Natural killer cell treated with Interleukin-12 subunit alpha and Interleukin-12 subunit beta and Interleukin-15 and Interleukin-18, amount 100 ng/mL, for 72 hours (primary cell): Measurements from ENCODE around the gene ENC1. TPM values are rescaled to one million over a fixed set of nuclear protein-coding genes. Genes with fewer than 3 reads are reported as not detected.
"Not testable (repeated sequence)": the region's sequence is repeated elsewhere in the genome, so short reads cannot be mapped to it uniquely, and the experiment has no call there.

Source experiments
- ATAC-seq, 2 donors: fragments of 150-1000 bp; cut with Tn5 transposase in 1 of 2; sonication (Bioruptor Pico), chemical (Tn5 transposase) in 1 of 2; 2 replicates each; pipeline ENCODE4 v1.10.0; 2021
- DNase-seq: peaks from one replicate; pipeline ENCODE4 v3.0.0; 2022; ENCODE audit warnings: low spot score
- H3K27ac Mint-ChIP-seq, 2 donors: 1 replicate in 1 of 2; 2 replicates in 1 of 2; pipeline ENCODE4 v1.8.0; 2022; ENCODE audit warnings: mixed read lengths in 2 of 2, mild to moderate bottlenecking in 1 of 2, moderate library complexity in 1 of 2
- H3K27me3 Mint-ChIP-seq, 2 donors: 1 replicate in 1 of 2; 2 replicates in 1 of 2; pipeline ENCODE4 v1.8.0; 2022; ENCODE audit warnings: mixed read lengths in 2 of 2
- H3K36me3 Mint-ChIP-seq: one replicate; pipeline ENCODE4 v1.8.0; 2022; ENCODE audit warnings: mixed read lengths
- H3K4me1 Mint-ChIP-seq, 2 donors: 1 replicate in 1 of 2; 2 replicates in 1 of 2; pipeline ENCODE4 v1.8.0; 2022; ENCODE audit warnings: low read depth in 2 of 2, mixed read lengths in 2 of 2, mild to moderate bottlenecking in 1 of 2
- H3K4me3 Mint-ChIP-seq: one replicate; pipeline ENCODE4 v1.8.0; 2022; ENCODE audit warnings: mixed read lengths
- H3K9me3 Mint-ChIP-seq: 2 replicates; pipeline ENCODE4 v1.8.0; 2022; ENCODE audit warnings: mixed read lengths
- total RNA-seq, 2 donors: library from RNA; stranded (reverse); gene quantifications; one replicate each; pipeline ENCODE4 v1.2.3, GENCODE V29; 2022

Gene ENC1
- 1 to 10 TPM; 6.3 to 6.9 TPM for total RNA-seq

- no peaks in the 10 kb centered on the region for H3K9me3 Mint-ChIP-seq
- H3K4me3 Mint-ChIP-seq, result peak within 1 kb of the TSS; percentile 89
- ATAC-seq, result peak; percentile 91 to 94
- peak; percentile 87 for DNase-seq
- H3K27me3 Mint-ChIP-seq, result peaks cover 0 to 2% of the 10 kb centered on the region in 2 donors
- peaks cover 37 to 47% of the 10 kb centered on the region in 2 donors for H3K4me1 Mint-ChIP-seq
- peak within 1 kb of the TSS; percentile 32 to 59 for H3K27ac Mint-ChIP-seq
- no peaks in the 10 kb centered on the region for H3K36me3 Mint-ChIP-seq
Observed at GRCh38 chr5:74640450-74640953, at the start of gene ENC1. ENC1 (minus strand) TSS chr5:74640728; CDS start chr5:74636485, 4,243 bp downstream.

- H3K27me3 Mint-ChIP-seq, result no peaks in the 10 kb centered on the region
- H3K4me3 Mint-ChIP-seq, result peak overlapping the region; percentile 99
- no peak for DNase-seq
- H3K4me1 Mint-ChIP-seq, result peaks cover 17% of the 10 kb centered on the region in 2 donors
- no peak overlapping the region for H3K27ac Mint-ChIP-seq
- H3K9me3 Mint-ChIP-seq, result no peaks in the 10 kb centered on the region
- peaks cover 15% of the 10 kb centered on the region for H3K36me3 Mint-ChIP-seq
- no peak for ATAC-seq
Observed at GRCh38 chr5:74686962-74687751, 46.6 kb upstream of the ENC1 start.

GRCh38 chr5:74685979-74686631 is 45.6 kb upstream of the ENC1 start:
- Mint-ChIP-seq H3K27ac (peak overlapping the region; percentile 84 to 85), H3K9me3 (no peaks in the 10 kb centered on the region), H3K4me1 (peaks cover 17% of the 10 kb centered on the region in 2 donors), H3K27me3 (peaks cover 0 to 8% of the 10 kb centered on the region in 2 donors), H3K36me3 (peaks cover 15% of the 10 kb centered on the region), H3K4me3 (peak overlapping the region; percentile 99)
- DNase-seq (no peak), ATAC-seq (peak in 1 of 2 donors; percentile 19)

- peak within 1 kb of the TSS; percentile 84 to 85 for H3K27ac Mint-ChIP-seq
- ATAC-seq (peak; percentile 98), DNase-seq (peak; percentile 93)
- peaks cover 17% of the 10 kb centered on the region in 2 donors for H3K4me1 Mint-ChIP-seq
- H3K9me3 Mint-ChIP-seq, result no peaks in the 10 kb centered on the region
- H3K27me3 Mint-ChIP-seq, result peaks cover 4 to 13% of the 10 kb centered on the region in 2 donors
- peak within 1 kb of the TSS; percentile 99 for H3K4me3 Mint-ChIP-seq
- H3K36me3 Mint-ChIP-seq, result peaks cover 10% of the 10 kb centered on the region
Observed at GRCh38 chr5:74684900-74685851, 44.6 kb upstream of the ENC1 start, which contains the start of gene HEXB. HEXB (plus strand) TSS chr5:74685233; CDS start chr5:74685261, 28 bp downstream.

- Mint-ChIP-seq H3K4me3 (no peak overlapping the region), H3K36me3 (no peaks in the 10 kb centered on the region), H3K4me1 (no peaks in the 10 kb centered on the region), H3K9me3 (no peaks in the 10 kb centered on the region), H3K27ac (no peak overlapping the region), H3K27me3 (peaks cover 17 to 42% of the 10 kb centered on the region in 2 donors)
- ATAC-seq (no peak), DNase-seq (no peak)
Observed at GRCh38 chr5:74679966-74680365, 39.4 kb upstream of the ENC1 start.

- H3K4me1 Mint-ChIP-seq, ATAC-seq, H3K36me3 Mint-ChIP-seq, H3K9me3 Mint-ChIP-seq, DNase-seq, H3K4me3 Mint-ChIP-seq, H3K27ac Mint-ChIP-seq: not testable (repeated sequence)
- peaks cover 17 to 45% of the 10 kb centered on the region in 2 donors for H3K27me3 Mint-ChIP-seq
Observed at GRCh38 chr5:74679300-74679699, 38.8 kb upstream of the ENC1 start.

GRCh38 chr5:74678123-74678522 is 37.6 kb upstream of the ENC1 start:
- peaks cover 22 to 51% of the 10 kb centered on the region in 2 donors for H3K27me3 Mint-ChIP-seq
- not testable (repeated sequence) for H3K4me3 Mint-ChIP-seq, H3K27ac Mint-ChIP-seq, H3K4me1 Mint-ChIP-seq, ATAC-seq, DNase-seq, H3K36me3 Mint-ChIP-seq, H3K9me3 Mint-ChIP-seq

- DNase-seq, H3K9me3 Mint-ChIP-seq, H3K27ac Mint-ChIP-seq, H3K4me1 Mint-ChIP-seq, ATAC-seq, H3K36me3 Mint-ChIP-seq, H3K4me3 Mint-ChIP-seq: not testable (repeated sequence)
- H3K27me3 Mint-ChIP-seq, result peaks cover 31 to 56% of the 10 kb centered on the region in 2 donors
Observed at GRCh38 chr5:74676466-74676865, 35.9 kb upstream of the ENC1 start.

GRCh38 chr5:74673011-74673790 is 32.7 kb upstream of the ENC1 start:
- H3K9me3 Mint-ChIP-seq, result no peaks in the 10 kb centered on the region
- ATAC-seq (no peak), DNase-seq (no peak)
- H3K4me1 Mint-ChIP-seq, result no peaks in the 10 kb centered on the region
- H3K4me3 Mint-ChIP-seq, result no peak overlapping the region
- H3K27me3 Mint-ChIP-seq, result peaks cover 18 to 29% of the 10 kb centered on the region in 2 donors
- no peak overlapping the region for H3K27ac Mint-ChIP-seq
- H3K36me3 Mint-ChIP-seq, result no peaks in the 10 kb centered on the region

- Mint-ChIP-seq H3K4me3 (no peak overlapping the region), H3K27ac (no peak overlapping the region), H3K4me1 (no peaks in the 10 kb centered on the region), H3K36me3 (no peaks in the 10 kb centered on the region), H3K9me3 (no peaks in the 10 kb centered on the region), H3K27me3 (peaks cover 18 to 29% of the 10 kb centered on the region in 2 donors)
- no peak for ATAC-seq
- DNase-seq, result no peak
Observed at GRCh38 chr5:74672215-74672877, 31.8 kb upstream of the ENC1 start.

- no peaks in the 10 kb centered on the region for H3K9me3 Mint-ChIP-seq
- ATAC-seq (no peak), DNase-seq (no peak)
- peaks cover 15 to 25% of the 10 kb centered on the region in 2 donors for H3K27me3 Mint-ChIP-seq
- H3K4me3 Mint-ChIP-seq, result no peak overlapping the region
- no peaks in the 10 kb centered on the region for H3K4me1 Mint-ChIP-seq
- no peak overlapping the region for H3K27ac Mint-ChIP-seq
- no peaks in the 10 kb centered on the region for H3K36me3 Mint-ChIP-seq
Observed at GRCh38 chr5:74670396-74671038, 30.0 kb upstream of the ENC1 start.

- Mint-ChIP-seq H3K27ac (no peak overlapping the region), H3K36me3 (no peaks in the 10 kb centered on the region), H3K4me1 (no peaks in the 10 kb centered on the region), H3K9me3 (no peaks in the 10 kb centered on the region), H3K4me3 (no peak overlapping the region), H3K27me3 (peaks cover 16 to 18% of the 10 kb centered on the region in 2 donors)
- DNase-seq, result no peak
- ATAC-seq, result no peak
Observed at GRCh38 chr5:74669821-74670220, 29.3 kb upstream of the ENC1 start.
